ENCODE results near the gene AGAP3. TPM values are rescaled to one million over a fixed set of nuclear protein-coding genes. Genes with fewer than 3 reads are reported as not detected.

Gene AGAP3
- polyA plus RNA-seq, 1 donor (not counting 4 experiments of a cell fraction or from before 2014, with no cell fraction given): 64.3 TPM

GRCh38 chr7:151101621-151102396 lies 15.5 kb downstream of the AGAP3 start:
- TF ChIP-seq EZH2 (IDR thresholded peaks at IDR 0.05; ENCODE audit: low read length): no peak
- TF ChIP-seq CTCF (optimal IDR thresholded peaks at IDR 0.05 in 1 of 3, IDR thresholded peaks at IDR 0.05 in 1 of 3, conservative IDR thresholded peaks at IDR 0.05 in 1 of 3; ENCODE audit: extremely low read depth in 1 of 3, insufficient read depth in 2 of 3, low read length in 3 of 3): no peak
- Histone ChIP-seq H3K27ac (ENCODE audit: control insufficient read depth, insufficient read depth, low read length) (no peak overlapping the region), H3K79me2 (ENCODE audit: control insufficient read depth, insufficient read depth, low read length) (peaks cover 65% of the 10 kb centered on the region), H3K9me3 (ENCODE audit: control insufficient read depth, low read depth, low read length) (no peaks in the 10 kb centered on the region), H3K4me1 (ENCODE audit: control insufficient read depth, extremely low read depth, insufficient read depth, low read length) (no peaks in the 10 kb centered on the region), H4K20me1 (ENCODE audit: control insufficient read depth, extremely low read depth, insufficient read depth, low read length) (peaks cover 6% of the 10 kb centered on the region), H3K27me3 (ENCODE audit: control insufficient read depth, extremely low read depth, insufficient read depth, low read length) (no peaks in the 10 kb centered on the region), H3K4me3 (ENCODE audit: control insufficient read depth in 2 of 3, extremely low read depth in 1 of 3, insufficient read depth in 2 of 3, low read depth in 1 of 3, low read length in 3 of 3) (no peak overlapping the region), H3K9me1 (ENCODE audit: control insufficient read depth, extremely low read depth, insufficient read depth, low read length) (no peaks in the 10 kb centered on the region), H3K36me3 (ENCODE audit: control insufficient read depth in 2 of 2, extremely low read depth in 1 of 2, insufficient read depth in 2 of 2, low read length in 2 of 2) (peaks cover 0 to 2% of the 10 kb centered on the region in 2 experiments), H3K4me2 (ENCODE audit: control insufficient read depth, extremely low read depth, insufficient read depth, low read depth, low read length) (no peak overlapping the region), H2AFZ (ENCODE audit: control insufficient read depth, low read length) (no peak overlapping the region), H3K9ac (ENCODE audit: control insufficient read depth, extremely low read depth, insufficient read depth, low read length) (no peak overlapping the region)
- dilution Hi-C loops (cut with MboI; ENCODE audit: extremely low pct_ligation_motif_present, low sequenced_read_pairs): no loop called here
- FAIRE-seq (no peak), DNase-seq (ENCODE audit: low read depth, low spot score) (no peak)

- H4K20me1 ChIP-seq (ENCODE audit: control insufficient read depth, extremely low read depth, insufficient read depth, low read length): peaks cover 6% of the 10 kb centered on the region
- H3K4me3 ChIP-seq (ENCODE audit: control insufficient read depth in 2 of 3, extremely low read depth in 1 of 3, insufficient read depth in 2 of 3, low read depth in 1 of 3, low read length in 3 of 3): no peak overlapping the region
- H3K79me2 ChIP-seq (ENCODE audit: control insufficient read depth, insufficient read depth, low read length): peaks cover 61% of the 10 kb centered on the region
- peaks cover 0 to 2% of the 10 kb centered on the region in 2 experiments for H3K36me3 ChIP-seq (ENCODE audit: control insufficient read depth in 2 of 2, extremely low read depth in 1 of 2, insufficient read depth in 2 of 2, low read length in 2 of 2)
- TF ChIP-seq CTCF (optimal IDR thresholded peaks at IDR 0.05 in 1 of 3, IDR thresholded peaks at IDR 0.05 in 1 of 3, conservative IDR thresholded peaks at IDR 0.05 in 1 of 3; ENCODE audit: extremely low read depth in 1 of 3, insufficient read depth in 2 of 3, low read length in 3 of 3): no peak
- no peak for TF ChIP-seq EZH2 (IDR thresholded peaks at IDR 0.05; ENCODE audit: low read length)
- H3K27ac ChIP-seq (ENCODE audit: control insufficient read depth, insufficient read depth, low read length): no peak overlapping the region
- dilution Hi-C loops (cut with MboI; ENCODE audit: extremely low pct_ligation_motif_present, low sequenced_read_pairs): no loop called here
- DNase-seq (ENCODE audit: low read depth, low spot score) (no peak), FAIRE-seq (no peak)
- no peaks in the 10 kb centered on the region for H3K9me1 ChIP-seq (ENCODE audit: control insufficient read depth, extremely low read depth, insufficient read depth, low read length)
- H3K9me3 ChIP-seq (ENCODE audit: control insufficient read depth, low read depth, low read length): no peaks in the 10 kb centered on the region
- no peak overlapping the region for H3K9ac ChIP-seq (ENCODE audit: control insufficient read depth, extremely low read depth, insufficient read depth, low read length)
- H2AFZ ChIP-seq (ENCODE audit: control insufficient read depth, low read length): no peak overlapping the region
- no peak overlapping the region for H3K4me2 ChIP-seq (ENCODE audit: control insufficient read depth, extremely low read depth, insufficient read depth, low read depth, low read length)
- H3K4me1 ChIP-seq (ENCODE audit: control insufficient read depth, extremely low read depth, insufficient read depth, low read length): no peaks in the 10 kb centered on the region
- no peaks in the 10 kb centered on the region for H3K27me3 ChIP-seq (ENCODE audit: control insufficient read depth, extremely low read depth, insufficient read depth, low read length)
Measured at GRCh38 chr7:151102991-151103390, 16.7 kb downstream of the AGAP3 start.
